ENCODE measurements around the gene AREL1.

AREL1 gene

GRCh38 chr14:74697011-74697410, 15.9 kb downstream of the AREL1 start:
- FAIRE-seq (no peak), DNase-seq (ENCODE audit: insufficient read length) (no peak)
- TF ChIP-seq POLR2A (IDR thresholded peaks at IDR 0.05; ENCODE audit: low read depth, low read length) (no peak), POLR2AphosphoS5 (IDR thresholded peaks at IDR 0.05; ENCODE audit: low read depth, low read length) (no peak), TAF1 (IDR thresholded peaks at IDR 0.05; ENCODE audit: borderline replicate concordance, low read depth, low read length) (no peak)

- TF ChIP-seq TAF1 (IDR thresholded peaks at IDR 0.05; ENCODE audit: borderline replicate concordance, low read depth, low read length) (no peak), POLR2A (IDR thresholded peaks at IDR 0.05; ENCODE audit: low read depth, low read length) (no peak), POLR2AphosphoS5 (IDR thresholded peaks at IDR 0.05; ENCODE audit: low read depth, low read length) (no peak)
- FAIRE-seq (no peak), DNase-seq (ENCODE audit: insufficient read length) (no peak)
Observed at GRCh38 chr14:74695406-74695805, 17.5 kb downstream of the AREL1 start.

- TF ChIP-seq TAF1 (IDR thresholded peaks at IDR 0.05; ENCODE audit: borderline replicate concordance, low read depth, low read length) = no peak
- TF ChIP-seq POLR2AphosphoS5 (IDR thresholded peaks at IDR 0.05; ENCODE audit: low read depth, low read length) = no peak
- no peak for TF ChIP-seq POLR2A (IDR thresholded peaks at IDR 0.05; ENCODE audit: low read depth, low read length)
- DNase-seq (ENCODE audit: insufficient read length) = no peak
- no peak for FAIRE-seq
Observed at GRCh38 chr14:74693191-74693590, 19.7 kb downstream of the AREL1 start.

- FAIRE-seq = no peak
Observed at GRCh38 chr14:74691456-74691855, 21.4 kb downstream of the AREL1 start.

GRCh38 chr14:74685921-74686678, 26.8 kb downstream of the AREL1 start:
- DNase-seq (ENCODE audit: insufficient read length) (no peak), FAIRE-seq (no peak)
- no peak for TF ChIP-seq POLR2A (IDR thresholded peaks at IDR 0.05; ENCODE audit: low read depth, low read length)
- TF ChIP-seq TAF1 (IDR thresholded peaks at IDR 0.05; ENCODE audit: borderline replicate concordance, low read depth, low read length) = no peak
- TF ChIP-seq POLR2AphosphoS5 (IDR thresholded peaks at IDR 0.05; ENCODE audit: low read depth, low read length) = no peak

More at GRCh38 chr14:74691456-74691855, 21.4 kb downstream of the AREL1 start:
- DNase-seq (ENCODE audit: insufficient read length) = no peak
- no peak for TF ChIP-seq POLR2A (IDR thresholded peaks at IDR 0.05; ENCODE audit: low read depth, low read length)

- TF ChIP-seq POLR2AphosphoS5 (IDR thresholded peaks at IDR 0.05; ENCODE audit: low read depth, low read length) = no peak
- no peak for TF ChIP-seq POLR2A (IDR thresholded peaks at IDR 0.05; ENCODE audit: low read depth, low read length)
- TF ChIP-seq TAF1 (IDR thresholded peaks at IDR 0.05; ENCODE audit: borderline replicate concordance, low read depth, low read length) = no peak
- FAIRE-seq (no peak), DNase-seq (ENCODE audit: insufficient read length) (no peak)
Observed at GRCh38 chr14:74685056-74685455, 27.8 kb downstream of the AREL1 start.

- TF ChIP-seq POLR2AphosphoS5 (IDR thresholded peaks at IDR 0.05; ENCODE audit: low read depth, low read length) (no peak), POLR2A (IDR thresholded peaks at IDR 0.05; ENCODE audit: low read depth, low read length) (no peak), TAF1 (IDR thresholded peaks at IDR 0.05; ENCODE audit: borderline replicate concordance, low read depth, low read length) (no peak)
- DNase-seq (ENCODE audit: insufficient read length) = no peak
- no peak for FAIRE-seq
Observed at GRCh38 chr14:74684434-74684833, 28.4 kb downstream of the AREL1 start.

GRCh38 chr14:74683406-74683805, 29.5 kb downstream of the AREL1 start:
- TF ChIP-seq TAF1 (IDR thresholded peaks at IDR 0.05; ENCODE audit: borderline replicate concordance, low read depth, low read length) = no peak
- no peak for TF ChIP-seq POLR2A (IDR thresholded peaks at IDR 0.05; ENCODE audit: low read depth, low read length)
- no peak for TF ChIP-seq POLR2AphosphoS5 (IDR thresholded peaks at IDR 0.05; ENCODE audit: low read depth, low read length)
- no peak for FAIRE-seq

GRCh38 chr14:74682169-74682952, 30.5 kb downstream of the AREL1 start:
- DNase-seq (ENCODE audit: insufficient read length) = no peak
- TF ChIP-seq TAF1 (IDR thresholded peaks at IDR 0.05; ENCODE audit: borderline replicate concordance, low read depth, low read length) = no peak
- no peak for TF ChIP-seq POLR2A (IDR thresholded peaks at IDR 0.05; ENCODE audit: low read depth, low read length)
- no peak for TF ChIP-seq POLR2AphosphoS5 (IDR thresholded peaks at IDR 0.05; ENCODE audit: low read depth, low read length)
- no peak for FAIRE-seq

More at GRCh38 chr14:74683406-74683805, 29.5 kb downstream of the AREL1 start:
- DNase-seq (ENCODE audit: insufficient read length) = no peak

- FAIRE-seq (no peak), DNase-seq (ENCODE audit: insufficient read length) (no peak)
- TF ChIP-seq TAF1 (IDR thresholded peaks at IDR 0.05; ENCODE audit: borderline replicate concordance, low read depth, low read length) (no peak), POLR2AphosphoS5 (IDR thresholded peaks at IDR 0.05; ENCODE audit: low read depth, low read length) (no peak), POLR2A (IDR thresholded peaks at IDR 0.05; ENCODE audit: low read depth, low read length) (no peak)
Observed at GRCh38 chr14:74675219-74675618, 37.7 kb downstream of the AREL1 start.

- TF ChIP-seq TAF1 (IDR thresholded peaks at IDR 0.05; ENCODE audit: borderline replicate concordance, low read depth, low read length) (no peak), POLR2A (IDR thresholded peaks at IDR 0.05; ENCODE audit: low read depth, low read length) (no peak), POLR2AphosphoS5 (IDR thresholded peaks at IDR 0.05; ENCODE audit: low read depth, low read length) (no peak)
- DNase-seq (ENCODE audit: insufficient read length) (no peak), FAIRE-seq (no peak)
Observed at GRCh38 chr14:74673768-74674167, 39.1 kb downstream of the AREL1 start.

- TF ChIP-seq POLR2AphosphoS5 (IDR thresholded peaks at IDR 0.05; ENCODE audit: low read depth, low read length) (no peak), POLR2A (IDR thresholded peaks at IDR 0.05; ENCODE audit: low read depth, low read length) (no peak), TAF1 (IDR thresholded peaks at IDR 0.05; ENCODE audit: borderline replicate concordance, low read depth, low read length) (no peak)
- FAIRE-seq (no peak), DNase-seq (ENCODE audit: insufficient read length) (no peak)
Observed at GRCh38 chr14:74671789-74672188, 41.1 kb downstream of the AREL1 start.
